Esophagus muscularis mucosa (tissue), 4 donors: ENCODE measurements around the gene UTP15. TPM values are rescaled to one million over a fixed set of nuclear protein-coding genes. Genes with fewer than 3 reads are reported as not detected.

Source experiments
- DNase-seq: peaks from one replicate; pipeline ENCODE4 v3.0.0-alpha.2; 2017; ENCODE audit errors: extremely low spot score
- H3K27ac ChIP-seq, 4 donors: fragments of 200-600 bp; sonication (generic); replicated peaks in 1 of 4; 1 replicate in 3 of 4; 2 replicates in 1 of 4; pipeline ENCODE4 v1.5.1; 2016 to 2019; ENCODE audit warnings: mild to moderate bottlenecking in 1 of 4
- H3K27me3 ChIP-seq, 4 donors: fragments of 200-600 bp; sonication (generic); one replicate each; pipeline versions ENCODE4 v1.5.1 to v1.6.0; 2016 to 2019
- H3K36me3 ChIP-seq, 4 donors: fragments of 200-600 bp; sonication (generic); one replicate each; pipeline ENCODE4 v1.5.1; 2016 to 2019
- H3K4me1 ChIP-seq, 4 donors: fragments of 200-600 bp; sonication (generic); one replicate each; pipeline ENCODE4 v1.5.1; 2016 to 2019
- H3K4me3 ChIP-seq, 4 donors: fragments of 200-600 bp; sonication (generic); 1 replicate in 2 of 4; 2 replicates in 2 of 4; pipeline ENCODE4 v1.5.1; 2016 to 2019; ENCODE audit warnings: mild to moderate bottlenecking in 4 of 4, moderate library complexity in 1 of 4
- H3K9me3 ChIP-seq, 4 donors: fragments of 200-600 bp; sonication (generic); 1 replicate in 3 of 4; 2 replicates in 1 of 4; pipeline ENCODE4 v1.5.1; 2016 to 2019
- EP300 ChIP-seq: sonication (generic); formaldehyde crosslinking; IDR thresholded peaks from one replicate; pipeline ENCODE4 v1.6.1; 2017; ENCODE audit warnings: antibody characterized with exemption
- POLR2A ChIP-seq: fragments of 450-650 bp; IDR thresholded peaks from one replicate; pipeline ENCODE4 v1.6.1; 2017; ENCODE audit warnings: antibody characterized with exemption, moderate library complexity, mild to moderate bottlenecking, low read depth
- POLR2AphosphoS5 ChIP-seq, 2 donors: sonication (generic); formaldehyde crosslinking; IDR thresholded peaks; one replicate each; pipeline ENCODE4 v1.6.1; 2017; ENCODE audit warnings: antibody characterized with exemption in 2 of 2
- WGBS: methylation state at CpG from one replicate; pipeline ENCODE4 v1.1.5; 2018; 5-methylcytosine and 5-hydroxymethylcytosine counted together
- intact Hi-C: fragments of 100-400 bp; cut with DNase I; formaldehyde crosslinking; loops from one replicate; pipeline ENCODE4 v1.15.1; 2023
- total RNA-seq, 4 donors: library from RNA; depleted of rRNA; stranded (reverse); fragments of >200 nt; gene quantifications; one replicate each; pipeline versions ENCODE4 v1.1.0 to v1.2.1, GENCODE V29; 2016
- TF ChIP-seq, protein P1 (sequence below), 3 experiments: fragments of 200-600 bp in 2 of 3; fragments of 450-650 bp in 1 of 3; sonication (generic) in 2 of 3; IDR thresholded peaks; one replicate each; pipeline ENCODE4 v1.5.1; 2017 to 2019; ENCODE audit warnings: antibody characterized with exemption in 3 of 3, mild to moderate bottlenecking in 2 of 3, moderate library complexity in 1 of 3

Gene UTP15
- total RNA-seq, 4 donors from 2014 or later = 7.0 to 18.1 (median 11.9) TPM

DNA sequence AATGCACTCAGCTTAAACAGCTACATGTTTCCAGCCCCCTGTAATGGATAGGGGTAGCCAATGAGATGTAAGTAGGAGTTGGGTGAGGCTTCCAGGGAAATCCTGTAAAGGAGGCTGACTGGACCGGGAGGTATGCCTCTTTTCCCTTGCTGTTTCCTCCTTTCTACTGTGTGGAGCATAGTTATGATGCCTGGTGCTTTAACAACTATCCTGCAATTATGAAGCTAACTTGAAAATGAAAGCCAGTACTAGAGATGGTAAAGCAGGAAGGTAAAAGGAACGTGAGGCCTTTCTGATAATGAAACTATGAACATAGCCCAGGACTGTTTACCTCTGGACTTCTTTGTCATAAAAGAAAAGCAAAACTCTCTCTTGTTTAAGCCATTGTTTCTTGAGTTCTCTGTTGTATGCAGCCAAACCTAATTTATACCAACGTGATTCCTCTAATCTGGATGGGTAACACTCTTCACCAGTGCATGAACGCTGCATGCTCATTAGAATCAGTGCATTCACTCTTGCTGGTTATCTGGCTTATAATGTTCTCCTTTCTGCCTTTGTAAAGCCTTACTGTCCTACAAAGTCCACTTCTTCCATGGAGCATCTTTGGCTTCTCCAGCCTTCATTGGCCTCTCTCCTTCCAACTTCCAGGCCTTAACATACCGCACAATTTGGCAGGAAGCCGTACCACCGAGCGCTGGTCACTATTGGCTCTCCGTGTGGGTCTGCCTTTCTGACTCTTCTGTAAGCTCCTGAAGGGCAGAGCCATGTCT lies 52.2 kb downstream of the UTP15 start:
- no peak overlapping the region for H3K4me3 ChIP-seq
- TF ChIP-seq, protein P1, sequence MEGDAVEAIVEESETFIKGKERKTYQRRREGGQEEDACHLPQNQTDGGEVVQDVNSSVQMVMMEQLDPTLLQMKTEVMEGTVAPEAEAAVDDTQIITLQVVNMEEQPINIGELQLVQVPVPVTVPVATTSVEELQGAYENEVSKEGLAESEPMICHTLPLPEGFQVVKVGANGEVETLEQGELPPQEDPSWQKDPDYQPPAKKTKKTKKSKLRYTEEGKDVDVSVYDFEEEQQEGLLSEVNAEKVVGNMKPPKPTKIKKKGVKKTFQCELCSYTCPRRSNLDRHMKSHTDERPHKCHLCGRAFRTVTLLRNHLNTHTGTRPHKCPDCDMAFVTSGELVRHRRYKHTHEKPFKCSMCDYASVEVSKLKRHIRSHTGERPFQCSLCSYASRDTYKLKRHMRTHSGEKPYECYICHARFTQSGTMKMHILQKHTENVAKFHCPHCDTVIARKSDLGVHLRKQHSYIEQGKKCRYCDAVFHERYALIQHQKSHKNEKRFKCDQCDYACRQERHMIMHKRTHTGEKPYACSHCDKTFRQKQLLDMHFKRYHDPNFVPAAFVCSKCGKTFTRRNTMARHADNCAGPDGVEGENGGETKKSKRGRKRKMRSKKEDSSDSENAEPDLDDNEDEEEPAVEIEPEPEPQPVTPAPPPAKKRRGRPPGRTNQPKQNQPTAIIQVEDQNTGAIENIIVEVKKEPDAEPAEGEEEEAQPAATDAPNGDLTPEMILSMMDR (IDR thresholded peaks at IDR 0.05) = no peak
- TF ChIP-seq EP300 (no peak), POLR2AphosphoS5 (IDR thresholded peaks at IDR 0.05) (no peak), POLR2A (no peak)
- WGBS = 76% methylated on average over 9 of the region's 9 CpGs
- no peaks in the 10 kb centered on the region for H3K27me3 ChIP-seq
- H3K36me3 ChIP-seq = no peaks in the 10 kb centered on the region
- intact Hi-C loops = no loop called here
- H3K27ac ChIP-seq = no peak overlapping the region
- DNase-seq = no peak
- H3K9me3 ChIP-seq = no peaks in the 10 kb centered on the region
- peaks cover 0 to 4% (median 2%) of the 10 kb centered on the region in 4 donors for H3K4me1 ChIP-seq

DNA sequence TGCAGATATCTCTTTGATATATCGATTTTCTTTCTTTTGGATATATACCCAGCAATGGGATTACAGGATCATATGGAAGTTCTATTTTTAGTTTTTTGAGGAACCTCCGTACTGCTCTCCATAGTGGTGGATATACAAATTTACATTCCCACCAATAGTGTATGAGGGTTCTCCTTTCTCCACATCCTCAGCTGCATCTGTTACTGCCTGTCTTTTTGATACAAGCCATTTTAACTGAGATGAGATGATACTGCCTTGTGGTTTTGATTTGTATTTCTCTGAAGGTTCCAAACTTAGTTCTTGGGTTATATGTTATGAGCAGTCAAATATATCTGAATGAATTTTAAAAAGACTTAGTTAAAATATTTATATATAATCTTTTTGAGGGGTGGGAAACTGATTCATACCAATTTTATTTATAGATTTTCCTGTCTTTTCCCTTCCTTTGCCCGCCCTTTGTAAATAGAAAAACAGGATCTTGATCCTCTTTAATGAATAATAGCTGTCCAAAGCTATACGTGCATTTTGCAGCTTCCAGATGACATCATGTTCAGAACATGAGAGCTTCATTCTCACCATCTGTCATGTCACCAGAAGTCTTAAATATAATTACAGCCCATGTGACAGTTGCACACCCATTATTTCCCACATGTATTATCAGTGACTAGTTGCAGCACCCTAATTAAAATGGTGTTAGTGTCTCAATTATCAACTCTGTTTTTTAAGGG lies 54.2 kb downstream of the UTP15 start:
- Histone ChIP-seq H3K9me3 (no peaks in the 10 kb centered on the region), H3K4me1 (no peaks in the 10 kb centered on the region), H3K36me3 (no peaks in the 10 kb centered on the region), H3K27ac (no peak overlapping the region), H3K4me3 (no peak overlapping the region), H3K27me3 (no peaks in the 10 kb centered on the region)
- intact Hi-C loops = loop anchor here (10.0 kb wide), 1 partner anchor 135 kb away; no protein-coding TSS in a partner anchor
- no peak for DNase-seq
- TF ChIP-seq POLR2A (no peak), EP300 (no peak), POLR2AphosphoS5 (IDR thresholded peaks at IDR 0.05) (no peak)
- TF ChIP-seq, protein P1 (IDR thresholded peaks at IDR 0.05) = no peak
- 69% methylated on average over 4 of the region's 4 CpGs for WGBS

DNA sequence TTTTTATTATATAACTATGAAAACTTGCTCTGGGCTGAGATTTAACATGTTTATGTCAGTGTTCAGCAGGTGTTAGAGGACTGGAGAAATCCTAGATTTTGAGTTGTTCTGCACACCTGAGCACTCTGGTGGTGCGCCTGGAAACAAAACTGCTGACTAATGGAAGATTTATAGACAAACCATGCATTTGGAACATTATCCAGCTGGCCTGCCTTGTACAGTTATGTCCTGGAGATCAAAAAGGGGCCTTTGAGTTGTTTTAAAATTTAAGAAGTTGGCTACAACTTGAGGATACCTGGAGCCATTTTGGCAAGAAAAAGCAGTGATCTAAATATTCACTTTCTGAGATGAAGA lies 54.8 kb downstream of the UTP15 start:
- Histone ChIP-seq H3K36me3 (no peaks in the 10 kb centered on the region), H3K9me3 (no peaks in the 10 kb centered on the region), H3K27ac (no peak overlapping the region), H3K27me3 (no peaks in the 10 kb centered on the region), H3K4me3 (no peak overlapping the region), H3K4me1 (peaks cover 4 to 5% (median 5%) of the 10 kb centered on the region in 4 donors)
- TF ChIP-seq, protein P1 (IDR thresholded peaks at IDR 0.05) = no peak
- TF ChIP-seq POLR2A = no peak
- no peak for TF ChIP-seq POLR2AphosphoS5 (IDR thresholded peaks at IDR 0.05)
- no peak for TF ChIP-seq EP300
- no peak for DNase-seq
- intact Hi-C loops = loop anchor here (10.0 kb wide), 1 partner anchor 134 kb away; no protein-coding TSS in a partner anchor
- 82% methylated on average over 1 of the region's 1 CpG for WGBS

DNA sequence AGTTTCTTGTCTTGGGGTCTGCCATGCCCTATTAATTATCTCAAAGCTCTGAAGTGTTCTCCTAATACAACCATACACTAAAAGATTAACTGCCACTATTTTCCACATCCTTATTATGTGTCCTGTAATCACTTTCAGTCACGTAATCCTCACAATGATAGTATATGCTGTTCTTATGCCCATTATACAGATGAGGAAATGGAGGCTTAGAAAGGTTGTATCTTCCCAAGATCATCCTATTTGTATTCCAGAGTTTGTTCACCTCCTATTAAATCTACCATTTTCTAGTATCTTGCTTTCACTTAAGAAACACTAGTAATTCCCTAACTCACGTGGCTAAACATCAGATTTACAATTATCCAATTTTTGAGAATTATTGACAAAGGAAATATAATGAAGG lies 57.5 kb downstream of the UTP15 start:
- Histone ChIP-seq H3K27ac (no peak overlapping the region), H3K27me3 (no peaks in the 10 kb centered on the region), H3K36me3 (no peaks in the 10 kb centered on the region), H3K4me3 (no peak overlapping the region), H3K9me3 (no peaks in the 10 kb centered on the region), H3K4me1 (peaks cover 7 to 27% (median 25%) of the 10 kb centered on the region in 4 donors)
- 99% methylated on average over 2 of the region's 2 CpGs for WGBS
- TF ChIP-seq POLR2A (no peak), EP300 (no peak), POLR2AphosphoS5 (IDR thresholded peaks at IDR 0.05) (no peak)
- no peak for DNase-seq
- intact Hi-C loops = loop anchor here (10.0 kb wide), 1 partner anchor 132 kb away; no protein-coding TSS in a partner anchor

DNA sequence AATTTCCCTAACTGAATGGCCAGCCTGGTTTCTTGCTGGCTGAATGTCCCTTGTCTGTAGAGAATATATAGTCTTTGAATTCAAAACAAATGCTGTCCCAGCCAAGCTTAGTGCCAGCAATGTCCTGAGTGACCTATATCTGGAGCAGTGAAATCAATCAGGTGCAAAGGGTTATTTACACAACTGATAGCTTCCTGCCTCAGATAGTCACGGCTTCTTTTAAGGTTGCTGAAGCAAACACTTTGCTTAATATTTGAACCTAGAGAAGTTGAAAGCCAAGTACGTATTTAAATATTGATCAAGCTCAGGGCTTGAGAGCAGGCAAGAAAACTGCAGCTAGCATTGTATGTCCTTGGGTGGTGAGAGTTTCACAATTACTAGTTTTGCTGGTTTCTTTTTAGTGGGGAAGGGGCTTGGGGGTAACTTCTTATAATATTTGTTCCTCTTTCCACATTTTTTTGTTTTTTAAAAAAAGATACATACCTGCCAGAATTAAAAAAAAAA lies 58.4 kb downstream of the UTP15 start:
- Histone ChIP-seq H3K27ac (no peak overlapping the region), H3K9me3 (no peaks in the 10 kb centered on the region), H3K36me3 (no peaks in the 10 kb centered on the region), H3K27me3 (no peaks in the 10 kb centered on the region), H3K4me3 (no peak overlapping the region), H3K4me1 (peaks cover 7 to 27% (median 25%) of the 10 kb centered on the region in 4 donors)
- TF ChIP-seq EP300 (no peak), POLR2AphosphoS5 (IDR thresholded peaks at IDR 0.05) (no peak)
- intact Hi-C loops = loop anchor here (10.0 kb wide), 1 partner anchor 131 kb away; no protein-coding TSS in a partner anchor
- 91% methylated on average over 2 of the region's 2 CpGs for WGBS
- DNase-seq = no peak
